HFF-Myc (cell line): ENCODE data around the gene IPCEF1.
A peak's percentile ranks its signal among the peaks of the same experiment; 100 is the strongest.
"Not testable (repeated sequence)": the region's sequence is repeated elsewhere in the genome, so short reads cannot be mapped to it uniquely, and the experiment has no call there.

ENCODE experiments used
- DNase-seq: peaks from one replicate; pipeline ENCODE4 v3.0.0-alpha.2; 2011; ENCODE audit warnings: low read depth; ENCODE audit errors: extremely low read depth
- H3K4me3 ChIP-seq: replicated peaks from 2 replicates; pipeline ENCODE4 v1.5.1; 2011; ENCODE audit warnings: low read depth, mild to moderate bottlenecking, control low read depth, low read length
- TF ChIP-seq, protein P1 (sequence below): IDR thresholded peaks from 2 replicates; pipeline ENCODE4 v1.5.1; 2012; ENCODE audit warnings: mild to moderate bottlenecking, low read depth, low read length, control low read depth; ENCODE audit errors: missing control alignments

The IPCEF1 gene

DNA sequence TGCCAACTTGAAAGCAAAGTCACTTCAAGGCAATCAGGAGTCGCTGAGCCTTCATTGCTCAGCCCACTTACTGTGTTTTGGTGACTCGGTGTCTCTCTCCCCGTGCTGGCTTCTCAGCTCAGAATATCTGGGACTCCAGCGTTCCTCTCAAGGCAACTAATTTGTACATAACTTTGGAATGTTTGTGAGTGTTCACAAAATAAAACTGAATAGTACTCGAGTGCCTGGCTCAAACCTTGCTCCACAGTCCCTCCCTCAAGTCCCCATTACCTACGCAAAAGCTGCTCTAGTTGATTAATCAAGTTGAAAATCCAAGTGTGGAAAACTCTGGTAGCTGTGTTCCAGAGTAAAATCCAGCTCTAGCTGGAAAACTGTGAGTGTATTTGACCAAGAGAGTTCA, 8.6 kb downstream of the IPCEF1 start:
- TF ChIP-seq, protein P1, sequence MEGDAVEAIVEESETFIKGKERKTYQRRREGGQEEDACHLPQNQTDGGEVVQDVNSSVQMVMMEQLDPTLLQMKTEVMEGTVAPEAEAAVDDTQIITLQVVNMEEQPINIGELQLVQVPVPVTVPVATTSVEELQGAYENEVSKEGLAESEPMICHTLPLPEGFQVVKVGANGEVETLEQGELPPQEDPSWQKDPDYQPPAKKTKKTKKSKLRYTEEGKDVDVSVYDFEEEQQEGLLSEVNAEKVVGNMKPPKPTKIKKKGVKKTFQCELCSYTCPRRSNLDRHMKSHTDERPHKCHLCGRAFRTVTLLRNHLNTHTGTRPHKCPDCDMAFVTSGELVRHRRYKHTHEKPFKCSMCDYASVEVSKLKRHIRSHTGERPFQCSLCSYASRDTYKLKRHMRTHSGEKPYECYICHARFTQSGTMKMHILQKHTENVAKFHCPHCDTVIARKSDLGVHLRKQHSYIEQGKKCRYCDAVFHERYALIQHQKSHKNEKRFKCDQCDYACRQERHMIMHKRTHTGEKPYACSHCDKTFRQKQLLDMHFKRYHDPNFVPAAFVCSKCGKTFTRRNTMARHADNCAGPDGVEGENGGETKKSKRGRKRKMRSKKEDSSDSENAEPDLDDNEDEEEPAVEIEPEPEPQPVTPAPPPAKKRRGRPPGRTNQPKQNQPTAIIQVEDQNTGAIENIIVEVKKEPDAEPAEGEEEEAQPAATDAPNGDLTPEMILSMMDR: no peak
- no peak overlapping the region for H3K4me3 ChIP-seq
- DNase-seq: no peak

GRCh38 chr6:154345811-154346210, 10.8 kb downstream of the IPCEF1 start:
- H3K4me3 ChIP-seq: no peak overlapping the region
- TF ChIP-seq, protein P1: no peak
- DNase-seq: no peak

DNA sequence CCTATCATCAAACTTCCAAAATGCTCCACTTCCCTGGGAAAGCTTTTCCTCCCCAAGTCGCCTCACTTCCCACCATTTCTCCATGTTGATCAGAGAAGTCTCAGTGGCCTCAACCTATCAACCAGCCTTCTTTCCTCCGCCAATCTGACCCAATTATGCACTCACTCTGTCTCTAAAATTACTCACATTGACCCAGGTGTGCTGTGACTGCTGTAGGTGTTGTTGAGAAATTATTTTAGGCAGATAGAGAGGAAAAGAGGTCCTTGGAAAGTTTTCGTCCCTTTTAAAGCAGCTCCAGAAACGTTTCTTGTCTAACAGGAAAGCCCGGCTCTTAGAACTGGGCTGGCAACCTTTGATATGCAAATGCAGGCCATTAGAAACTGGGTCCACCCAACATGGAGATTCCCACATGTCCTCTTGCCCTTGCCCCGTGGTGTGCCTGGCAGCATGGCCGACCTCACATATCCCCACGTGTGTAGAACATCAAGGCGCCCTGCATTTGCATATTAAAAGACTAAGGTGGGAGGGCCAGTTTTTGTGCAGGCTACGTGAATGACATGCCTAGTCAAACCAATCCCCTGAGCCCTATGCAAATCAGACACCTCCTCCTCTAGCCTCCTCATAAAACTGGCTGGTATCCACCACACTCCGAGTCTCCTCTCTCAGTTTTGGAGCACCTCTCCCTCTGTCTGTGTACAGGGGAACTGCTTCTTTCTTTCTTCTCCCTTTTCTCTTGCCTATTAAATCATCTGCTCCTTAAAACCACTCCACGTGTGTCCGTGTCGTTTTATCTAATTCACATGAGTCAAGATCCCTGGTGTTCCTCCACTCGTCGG, 12.9 kb downstream of the IPCEF1 start:
- peak; percentile 29 for DNase-seq
- no peak overlapping the region for H3K4me3 ChIP-seq
- TF ChIP-seq, protein P1: peak; percentile 38

GRCh38 chr6:154341871-154342270, 14.7 kb downstream of the IPCEF1 start:
- TF ChIP-seq, protein P1: no peak
- DNase-seq: no peak
- H3K4me3 ChIP-seq: no peak overlapping the region

DNA sequence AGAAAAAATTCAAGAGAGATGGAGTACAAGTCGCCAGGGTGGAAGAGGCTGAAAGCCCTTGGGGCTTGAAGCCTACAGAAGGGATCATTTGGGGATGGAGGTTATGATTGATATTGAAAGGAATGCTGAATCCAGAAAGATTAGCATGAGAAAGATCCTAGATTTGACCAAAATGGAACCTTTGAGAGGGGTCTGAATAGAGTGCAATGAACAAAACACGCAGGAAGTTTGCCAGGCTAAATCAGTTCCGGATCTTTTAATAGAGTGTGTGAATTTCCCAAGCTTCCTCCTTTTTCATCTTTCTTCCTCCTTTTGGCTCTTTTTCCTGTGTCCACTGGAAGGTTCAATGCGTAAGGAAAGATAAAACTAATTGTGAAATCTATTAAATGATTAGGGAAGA, 15.3 kb downstream of the IPCEF1 start:
- DNase-seq: no peak
- TF ChIP-seq, protein P1: no peak
- H3K4me3 ChIP-seq: no peak overlapping the region

DNA sequence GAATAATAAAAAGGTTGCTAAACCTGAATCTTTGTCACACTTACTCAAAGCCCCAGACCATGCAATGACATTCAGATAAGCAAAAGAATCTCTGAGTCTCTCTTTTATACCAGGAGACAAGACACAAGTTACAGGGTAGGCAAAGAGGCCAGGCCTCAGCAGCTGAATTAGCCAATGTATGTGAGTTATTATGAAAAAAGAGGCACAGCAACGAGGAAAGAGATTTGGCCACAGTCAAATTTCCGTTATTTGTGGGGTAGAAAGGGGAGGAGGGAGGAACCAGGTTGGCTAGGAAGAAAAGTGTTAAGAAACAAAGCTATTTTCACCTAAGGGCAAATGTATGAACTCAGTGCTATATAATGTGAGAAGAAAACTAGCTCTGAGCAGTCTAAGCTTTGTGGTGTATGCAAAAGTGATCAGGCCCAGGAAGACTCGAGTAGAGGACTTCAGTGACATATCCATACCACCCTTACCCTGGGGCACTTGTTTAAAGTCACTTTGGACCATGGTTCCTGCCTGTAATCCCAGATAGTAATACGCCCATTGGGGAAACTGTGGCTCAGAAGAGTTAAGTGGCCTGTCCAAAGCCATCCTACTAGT, 19.1 kb downstream of the IPCEF1 start:
- no peak for DNase-seq
- TF ChIP-seq, protein P1: no peak
- H3K4me3 ChIP-seq: no peak overlapping the region

GRCh38 chr6:154334147-154334546, 22.5 kb downstream of the IPCEF1 start:
- not testable (repeated sequence) for DNase-seq, H3K4me3 ChIP-seq
